ENCODE measurements around the gene C20orf141. TPM values are rescaled to one million over a fixed set of nuclear protein-coding genes. Genes with fewer than 3 reads are reported as not detected.
"Not testable (repeated sequence)": the region's sequence is repeated elsewhere in the genome, so short reads cannot be mapped to it uniquely, and the experiment has no call there.

C20orf141 gene
- total RNA-seq, 1 donor from 2014 or later = not detected

GRCh38 chr20:2799688-2800520, 14.9 kb upstream of the C20orf141 start:
- intact Hi-C loops (cut with micrococcal nuclease) = no loop called here

GRCh38 chr20:2800521-2801285, 14.1 kb upstream of the C20orf141 start, which contains the start of gene CPXM1:
Gene CPXM1 (minus strand): TSS chr20:2800627. CDS start chr20:2800572, 55 bp downstream.
- intact Hi-C loops (cut with micrococcal nuclease) = no loop called here

GRCh38 chr20:2801286-2801728, 13.5 kb upstream of the C20orf141 start:
- intact Hi-C loops (cut with micrococcal nuclease) = no loop called here

GRCh38 chr20:2804041-2804828, 10.6 kb upstream of the C20orf141 start:
- intact Hi-C loops (cut with micrococcal nuclease) = no loop called here

GRCh38 chr20:2804852-2805688, 9.7 kb upstream of the C20orf141 start:
- intact Hi-C loops (cut with micrococcal nuclease) = no loop called here

- intact Hi-C loops (cut with micrococcal nuclease) = no loop called here
These were observed 9.0 kb upstream of the C20orf141 start for GRCh38 chr20:2805689-2806350.

GRCh38 chr20:2806351-2806701, 8.5 kb upstream of the C20orf141 start:
- intact Hi-C loops (cut with micrococcal nuclease) = no loop called here

GRCh38 chr20:2807019-2807418, 7.8 kb upstream of the C20orf141 start:
- intact Hi-C loops (cut with micrococcal nuclease) = no loop called here

- intact Hi-C loops (cut with micrococcal nuclease) = not testable (repeated sequence)
These were observed 6.9 kb upstream of the C20orf141 start for GRCh38 chr20:2807929-2808328.

GRCh38 chr20:2809690-2810089, 5.1 kb upstream of the C20orf141 start:
- intact Hi-C loops (cut with micrococcal nuclease) = no loop called here

GRCh38 chr20:2812189-2812588, 2.6 kb upstream of the C20orf141 start:
- intact Hi-C loops (cut with micrococcal nuclease) = no loop called here

- intact Hi-C loops (cut with micrococcal nuclease) = no loop called here
These were observed 711 bp upstream of the C20orf141 start for GRCh38 chr20:2814076-2814475.

- intact Hi-C loops (cut with micrococcal nuclease) = no loop called here
These were observed 584 bp downstream of the C20orf141 start for GRCh38 chr20:2815242-2815900.

GRCh38 chr20:2816030-2816582, 1.3 kb downstream of the C20orf141 start, which contains the start of gene TMEM239:
Gene TMEM239 (plus strand): TSS chr20:2816364. CDS start chr20:2816555, 191 bp downstream.
- intact Hi-C loops (cut with micrococcal nuclease) = no loop called here

- intact Hi-C loops (cut with micrococcal nuclease) = no loop called here
These were observed 2.0 kb downstream of the C20orf141 start for GRCh38 chr20:2816583-2817340.

- intact Hi-C loops (cut with micrococcal nuclease) = no loop called here
These were observed 2.5 kb downstream of the C20orf141 start for GRCh38 chr20:2817341-2817726.

- intact Hi-C loops (cut with micrococcal nuclease) = no loop called here
These were observed 3.3 kb downstream of the C20orf141 start for GRCh38 chr20:2817891-2818595.
